ENCODE measurements around the gene RCOR1.

GRCh38 chr14:102733326-102733725, 140.9 kb downstream of the RCOR1 start:
- TF ChIP-seq CTCF (IDR thresholded peaks at IDR 0.05) = no peak
- no peak for TF ChIP-seq USF2 (CRISPR knock-in tag; IDR thresholded peaks at IDR 0.05)
- TF ChIP-seq JUN (CRISPR knock-in tag; IDR thresholded peaks at IDR 0.05) = no peak
- TF ChIP-seq MLX (CRISPR knock-in tag; IDR thresholded peaks at IDR 0.05) = no peak
- TF ChIP-seq MAX (CRISPR knock-in tag; IDR thresholded peaks at IDR 0.05) = no peak
- no peak for TF ChIP-seq NR1H2 (CRISPR knock-in tag; IDR thresholded peaks at IDR 0.05)
- TF ChIP-seq ZBTB43 (CRISPR knock-in tag; IDR thresholded peaks at IDR 0.05) = no peak
- no peak for TF ChIP-seq FOXP1 (CRISPR knock-in tag; IDR thresholded peaks at IDR 0.05; ENCODE audit: borderline replicate concordance)
- TF ChIP-seq CREM (CRISPR knock-in tag; IDR thresholded peaks at IDR 0.05) = no peak
